GM12801 (cell line): Measurements from ENCODE around the gene KIF26B.

Source experiments
- TF ChIP-seq, protein P1 (sequence below): IDR thresholded peaks from one replicate; pipeline ENCODE4 v1.5.1; 2011; ENCODE audit warnings: control low read depth; ENCODE audit not compliant: insufficient read length; ENCODE audit errors: extremely low read depth

KIF26B gene

DNA sequence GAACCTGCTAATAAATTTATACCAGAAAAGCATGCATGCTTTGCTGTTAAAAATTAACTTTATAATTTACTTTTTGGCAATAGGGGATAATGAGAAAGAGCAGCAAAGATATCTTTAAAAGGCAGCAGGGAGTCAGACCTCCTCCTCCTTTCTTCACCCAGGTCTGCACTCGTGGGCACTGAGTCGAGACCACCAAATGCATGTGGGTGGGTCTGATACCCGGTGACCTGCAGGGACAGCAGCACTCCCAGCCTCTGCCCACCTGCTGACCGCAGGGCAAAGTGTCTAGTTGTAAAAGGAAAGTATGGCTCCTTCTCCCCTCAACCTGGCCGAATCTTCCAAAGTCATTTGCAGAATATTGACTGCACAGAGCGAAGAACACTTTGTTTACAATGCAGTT is 43.7 kb upstream of the KIF26B start:
- TF ChIP-seq, protein P1, sequence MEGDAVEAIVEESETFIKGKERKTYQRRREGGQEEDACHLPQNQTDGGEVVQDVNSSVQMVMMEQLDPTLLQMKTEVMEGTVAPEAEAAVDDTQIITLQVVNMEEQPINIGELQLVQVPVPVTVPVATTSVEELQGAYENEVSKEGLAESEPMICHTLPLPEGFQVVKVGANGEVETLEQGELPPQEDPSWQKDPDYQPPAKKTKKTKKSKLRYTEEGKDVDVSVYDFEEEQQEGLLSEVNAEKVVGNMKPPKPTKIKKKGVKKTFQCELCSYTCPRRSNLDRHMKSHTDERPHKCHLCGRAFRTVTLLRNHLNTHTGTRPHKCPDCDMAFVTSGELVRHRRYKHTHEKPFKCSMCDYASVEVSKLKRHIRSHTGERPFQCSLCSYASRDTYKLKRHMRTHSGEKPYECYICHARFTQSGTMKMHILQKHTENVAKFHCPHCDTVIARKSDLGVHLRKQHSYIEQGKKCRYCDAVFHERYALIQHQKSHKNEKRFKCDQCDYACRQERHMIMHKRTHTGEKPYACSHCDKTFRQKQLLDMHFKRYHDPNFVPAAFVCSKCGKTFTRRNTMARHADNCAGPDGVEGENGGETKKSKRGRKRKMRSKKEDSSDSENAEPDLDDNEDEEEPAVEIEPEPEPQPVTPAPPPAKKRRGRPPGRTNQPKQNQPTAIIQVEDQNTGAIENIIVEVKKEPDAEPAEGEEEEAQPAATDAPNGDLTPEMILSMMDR = no peak

DNA sequence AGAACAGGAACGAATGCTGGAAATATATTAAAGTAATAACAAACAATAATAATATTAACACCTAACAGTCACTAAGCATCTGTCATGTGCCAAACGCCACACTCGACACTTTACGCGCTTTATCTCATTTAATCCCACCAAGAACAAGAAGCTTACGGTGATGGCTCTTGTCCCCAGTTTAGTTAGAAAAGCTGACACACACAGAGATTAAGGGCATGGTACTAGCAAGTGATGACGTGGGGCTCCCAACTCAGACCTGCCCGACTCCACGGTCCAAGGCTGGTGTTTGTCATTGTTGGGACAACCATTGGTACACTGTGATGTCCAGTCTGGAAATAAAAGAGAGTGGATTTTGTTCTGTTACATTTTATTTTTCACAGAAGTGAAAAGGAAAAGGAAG is 41.1 kb upstream of the KIF26B start:
- TF ChIP-seq, protein P1 = no peak

DNA sequence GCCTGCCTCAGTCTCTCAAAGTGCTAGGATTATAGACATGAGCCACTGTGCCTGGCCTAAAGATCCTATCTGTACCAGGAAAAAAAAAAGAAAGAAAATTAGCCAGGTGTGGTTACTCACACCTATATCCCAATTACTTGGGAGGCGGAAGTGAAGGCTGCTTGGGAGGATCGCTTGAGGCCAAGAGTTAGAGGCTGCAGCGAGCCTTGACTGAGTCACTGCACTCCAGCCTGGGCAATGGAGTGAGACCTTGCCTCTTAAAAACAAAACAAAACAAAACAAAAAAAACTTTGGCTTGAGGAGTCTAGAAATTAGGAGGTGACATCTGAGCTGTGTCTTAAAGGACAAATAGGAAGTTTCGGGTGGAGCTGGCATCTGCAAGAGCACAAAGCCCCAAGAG is 38.7 kb upstream of the KIF26B start:
- TF ChIP-seq, protein P1 = no peak

DNA sequence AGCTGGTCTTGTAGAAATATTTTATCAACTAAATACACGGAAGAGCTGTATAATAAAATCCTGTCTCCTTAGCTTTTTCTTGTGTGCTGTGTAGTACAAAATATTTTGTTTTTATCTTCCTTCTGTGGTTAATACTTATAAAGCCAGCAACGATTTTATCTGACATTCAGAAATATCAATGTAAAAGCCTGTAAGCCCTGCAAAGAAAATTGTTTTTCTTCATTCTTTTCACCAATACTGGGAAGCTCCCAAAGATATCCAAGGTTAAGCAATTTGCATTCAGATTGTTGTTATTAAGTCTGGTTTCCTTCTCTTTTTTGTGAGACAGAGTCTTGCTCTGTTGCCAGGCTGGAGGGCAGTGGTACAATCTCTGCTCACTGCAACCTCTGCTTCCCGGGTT is 38.0 kb upstream of the KIF26B start:
- TF ChIP-seq, protein P1 = no peak

DNA sequence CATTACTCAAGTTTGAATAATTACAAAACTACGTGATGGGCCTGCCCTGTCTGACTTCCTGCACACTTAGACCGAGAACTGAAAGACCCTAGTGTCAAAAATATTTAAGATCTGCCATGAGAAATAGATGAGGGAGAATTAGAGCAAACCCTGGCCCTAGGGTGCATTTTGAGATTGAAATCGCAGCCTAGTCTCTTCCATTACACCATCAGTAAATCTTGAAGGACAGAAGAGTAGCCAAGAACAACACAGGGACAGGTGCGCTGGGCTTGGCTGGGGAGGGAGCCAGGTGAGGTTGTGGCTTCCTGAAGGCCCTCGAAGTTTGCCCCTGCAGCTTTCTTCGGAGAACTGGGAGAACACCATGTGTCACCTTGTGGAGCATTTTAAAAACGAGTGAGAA is 36.7 kb upstream of the KIF26B start:
- TF ChIP-seq, protein P1 = no peak

DNA sequence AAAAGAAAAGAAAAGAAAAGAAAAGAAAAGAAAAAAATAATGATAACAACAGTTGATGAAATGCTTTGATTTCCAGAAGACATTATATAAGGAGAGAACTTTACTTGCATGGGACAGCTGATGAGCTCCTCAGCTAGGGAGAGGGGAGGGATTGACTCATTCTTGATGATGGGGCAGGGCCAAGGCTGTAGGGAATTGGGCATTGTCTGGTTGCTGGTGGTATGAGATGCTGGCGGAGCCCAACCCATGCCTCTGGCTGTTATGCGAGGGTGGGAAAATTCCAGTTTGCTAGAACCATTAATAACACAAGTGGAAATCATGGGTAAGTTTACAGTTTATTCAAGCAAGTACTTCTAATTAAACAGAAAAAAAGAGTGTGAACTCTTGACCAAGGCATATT is 36.0 kb upstream of the KIF26B start:
- TF ChIP-seq, protein P1 = no peak

DNA sequence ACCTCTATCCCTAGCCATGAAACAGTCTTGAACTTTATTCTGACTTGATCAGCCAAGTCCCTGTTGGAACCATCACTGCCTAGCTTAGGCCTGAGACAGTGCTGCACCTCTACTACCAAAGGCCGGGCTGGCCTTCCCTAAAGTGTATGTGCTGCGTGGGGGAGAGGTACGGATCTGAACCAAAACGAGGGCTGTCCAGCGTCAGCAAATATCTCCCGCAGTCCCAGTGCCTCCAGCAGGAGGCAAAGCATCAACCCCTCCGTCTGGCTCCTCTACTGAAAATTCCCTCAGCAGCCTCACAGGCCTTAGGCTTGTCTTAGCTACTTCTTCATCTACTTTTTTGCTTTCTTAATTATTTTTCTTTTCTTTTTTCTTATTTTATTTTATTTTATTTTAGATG is 33.3 kb upstream of the KIF26B start:
- TF ChIP-seq, protein P1 = no peak

DNA sequence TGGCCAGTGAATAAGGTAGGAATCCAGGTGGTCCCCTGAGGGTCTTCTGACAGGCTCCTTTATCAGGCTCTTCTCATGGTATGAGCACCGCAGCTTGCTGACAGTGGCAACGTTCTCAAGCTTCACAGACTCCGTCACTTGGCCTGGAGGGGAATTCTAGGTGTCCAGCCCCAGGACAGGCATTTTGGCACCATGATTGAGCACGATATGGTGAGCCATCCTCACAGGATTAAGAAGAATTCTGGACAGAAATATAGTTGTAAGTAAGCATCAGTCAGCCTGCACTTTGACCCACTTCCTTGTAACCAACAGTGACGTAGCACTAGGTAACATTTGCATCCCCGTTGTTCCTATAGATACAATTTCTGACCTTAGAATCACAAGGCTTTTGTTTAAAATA is 30.5 kb upstream of the KIF26B start:
- TF ChIP-seq, protein P1 = no peak
